A673 (cell line): Measurements from ENCODE around the gene BCAR3.

Experiments
- CTCF ChIP-seq: fragments of 300-800, 200-600 bp; sonication (generic); conservative IDR thresholded peaks from 2 replicates; pipeline ENCODE4 v1.5.1; 2017; ENCODE audit warnings: low read depth, mild to moderate bottlenecking, antibody characterized with exemption, low read length, moderate library complexity, mixed read lengths
- EZH2 ChIP-seq: fragments of 200-600 bp; sonication (generic); IDR thresholded peaks from 2 replicates; pipeline ENCODE4 v1.6.1; 2017; ENCODE audit warnings: borderline replicate concordance, low read depth, mild to moderate bottlenecking, mixed read lengths, antibody characterized with exemption, low read length; ENCODE audit not compliant: poor library complexity, severe bottlenecking

GRCh38 chr1:93533677-93534076 lies 148.0 kb downstream of the BCAR3 start:
- no peak for TF ChIP-seq CTCF
- no peak for TF ChIP-seq EZH2
